Hematopoietic multipotent progenitor cell treated with erythropoietin and hydrocortisone succinate and interleukin-3 and kit ligand, for 8 days (in vitro differentiated cells): ENCODE results near the gene HINT1.
"Not testable (repeated sequence)": the region's sequence is repeated elsewhere in the genome, so short reads cannot be mapped to it uniquely, and the experiment has no call there.

Source experiments
- DNase-seq: peaks from one replicate; pipeline ENCODE4 v3.0.0-alpha.2; 2015

The HINT1 gene

GRCh38 chr5:131170540-131171275, 5.7 kb upstream of the HINT1 start, which contains the start of gene LYRM7:
Gene LYRM7 (plus strand): TSS chr5:131170944. CDS start chr5:131171021, 77 bp downstream.
- DNase-seq = peak; percentile 100

GRCh38 chr5:131169810-131170539, 4.9 kb upstream of the HINT1 start:
- peak; percentile 33 for DNase-seq

GRCh38 chr5:131167615-131168014, 2.6 kb upstream of the HINT1 start:
- no peak for DNase-seq

GRCh38 chr5:131164191-131165118, 601 bp downstream of the HINT1 start:
- DNase-seq = peak; percentile 80

GRCh38 chr5:131163276-131164119, 1.6 kb downstream of the HINT1 start:
- DNase-seq = peak; percentile 71

- no peak for DNase-seq
These were observed 4.9 kb downstream of the HINT1 start for GRCh38 chr5:131160134-131160533.

GRCh38 chr5:131156957-131157356, 8.1 kb downstream of the HINT1 start:
- DNase-seq = no peak

- no peak for DNase-seq
These were observed 8.7 kb downstream of the HINT1 start for GRCh38 chr5:131156385-131156784.

- DNase-seq = no peak
These were observed 13.8 kb downstream of the HINT1 start for GRCh38 chr5:131151216-131151615.

- DNase-seq = no peak
These were observed 14.6 kb downstream of the HINT1 start for GRCh38 chr5:131150408-131150807.

- no peak for DNase-seq
These were observed 16.2 kb downstream of the HINT1 start for GRCh38 chr5:131148835-131149234.

- no peak for DNase-seq
These were observed 17.8 kb downstream of the HINT1 start for GRCh38 chr5:131147258-131147657.

GRCh38 chr5:131142970-131143617, 22.0 kb downstream of the HINT1 start:
- no peak for DNase-seq

- DNase-seq = no peak
These were observed 25.7 kb downstream of the HINT1 start for GRCh38 chr5:131139321-131139720.

- DNase-seq = not testable (repeated sequence)
These were observed 26.6 kb downstream of the HINT1 start for GRCh38 chr5:131138406-131138805.

GRCh38 chr5:131133091-131133490, 32.0 kb downstream of the HINT1 start:
- not testable (repeated sequence) for DNase-seq

- DNase-seq = no peak
These were observed 35.8 kb downstream of the HINT1 start for GRCh38 chr5:131129306-131129705.

GRCh38 chr5:131127244-131127643, 37.8 kb downstream of the HINT1 start:
- not testable (repeated sequence) for DNase-seq

- no peak for DNase-seq
These were observed 50.3 kb downstream of the HINT1 start for GRCh38 chr5:131114754-131115153.

GRCh38 chr5:131112424-131112823, 52.6 kb downstream of the HINT1 start:
- no peak for DNase-seq

- DNase-seq = no peak
These were observed 54.8 kb downstream of the HINT1 start for GRCh38 chr5:131110256-131110594.
